Fibroblast of the conjunctiva (primary cell): Measurements from ENCODE around the gene SPINK14.

Experiments used
- DNase-seq: peaks from one replicate; pipeline ENCODE4 v3.0.0-alpha.2; 2010; ENCODE audit warnings: low read depth

Gene SPINK14

GRCh38 chr5:148201151-148201550 lies 32.8 kb downstream of the SPINK14 start:
- DNase-seq = no peak

GRCh38 chr5:148202531-148203203 lies 34.3 kb downstream of the SPINK14 start, which contains the start of gene SPINK6:
SPINK6 (plus strand) TSS chr5:148203042; CDS start chr5:148203097, 55 bp downstream.
- DNase-seq = no peak

- no peak for DNase-seq
Observed at GRCh38 chr5:148205044-148205806, 36.9 kb downstream of the SPINK14 start.

- DNase-seq = no peak
Observed at GRCh38 chr5:148205865-148206264, 37.5 kb downstream of the SPINK14 start.

GRCh38 chr5:148206620-148207019 lies 38.3 kb downstream of the SPINK14 start:
- no peak for DNase-seq

GRCh38 chr5:148208226-148208625 lies 39.9 kb downstream of the SPINK14 start:
- no peak for DNase-seq

GRCh38 chr5:148209151-148209770 lies 40.9 kb downstream of the SPINK14 start:
- DNase-seq = no peak

- DNase-seq = no peak
Observed at GRCh38 chr5:148214665-148215185, 46.4 kb downstream of the SPINK14 start.

GRCh38 chr5:148221508-148221907 lies 53.2 kb downstream of the SPINK14 start:
- DNase-seq = no peak

GRCh38 chr5:148224117-148224742 lies 55.9 kb downstream of the SPINK14 start:
- no peak for DNase-seq
